ENCODE measurements around the gene FAM81A.

GRCh38 chr15:59536553-59536952 is 98.6 kb downstream of the FAM81A start:
- TF ChIP-seq CTCF (IDR thresholded peaks at IDR 0.05) (no peak), POLR2A (IDR thresholded peaks at IDR 0.05) (no peak)

Data from thyroid gland (tissue), 4 donors.